NB4 (cell line): ENCODE results near the gene EFTUD2.
A peak's percentile ranks its signal among the peaks of the same experiment; 100 is the strongest.

Experiments
- DNase-seq: peaks from one replicate; pipeline ENCODE4 v3.0.0; 2010; ENCODE audit warnings: low read depth
- H3K4me3 ChIP-seq: one replicate; pipeline ENCODE4 v1.5.1; 2011; ENCODE audit warnings: mild to moderate bottlenecking, low read depth, low read length, moderate library complexity
- CTCF ChIP-seq: IDR thresholded peaks from one replicate; pipeline ENCODE4 v1.5.1; 2012; ENCODE audit warnings: low read depth, low read length
- MAX ChIP-seq: IDR thresholded peaks from 2 replicates; pipeline ENCODE4 v1.6.1; 2011; ENCODE audit warnings: low read depth, low read length
- MYC ChIP-seq: IDR thresholded peaks from 2 replicates; pipeline ENCODE4 v1.6.1; 2011; ENCODE audit warnings: low read depth, low read length
- POLR2A ChIP-seq: IDR thresholded peaks from 2 replicates; pipeline ENCODE4 v1.6.1; 2011; ENCODE audit warnings: mild to moderate bottlenecking; ENCODE audit not compliant: insufficient read length; ENCODE audit errors: extremely low read depth

EFTUD2 gene

DNA sequence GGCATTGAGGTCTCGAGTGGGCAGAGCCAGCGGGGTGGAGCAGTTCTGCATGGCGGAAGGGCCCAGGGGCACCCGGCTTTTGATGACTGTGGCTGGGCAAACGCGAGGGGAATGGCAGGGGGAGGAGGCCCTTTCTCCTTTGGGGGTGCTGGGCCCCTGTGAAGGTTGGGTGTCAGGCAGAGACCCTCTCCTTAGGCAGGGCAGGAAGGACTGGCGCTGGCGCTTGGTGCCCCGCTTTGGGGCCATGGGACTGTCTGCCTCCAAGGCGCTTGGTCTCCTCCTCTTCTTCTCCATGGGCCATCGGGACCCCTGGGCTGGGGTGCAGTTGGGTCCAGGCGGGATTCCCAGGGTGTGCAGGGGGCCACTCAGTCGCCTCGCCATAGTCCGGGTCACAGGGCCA, 28.9 kb upstream of the EFTUD2 start:
- no peak for TF ChIP-seq CTCF
- TF ChIP-seq MYC = no peak
- no peak for TF ChIP-seq MAX
- no peak for TF ChIP-seq POLR2A
- no peak for DNase-seq
- H3K4me3 ChIP-seq = no peak overlapping the region

DNA sequence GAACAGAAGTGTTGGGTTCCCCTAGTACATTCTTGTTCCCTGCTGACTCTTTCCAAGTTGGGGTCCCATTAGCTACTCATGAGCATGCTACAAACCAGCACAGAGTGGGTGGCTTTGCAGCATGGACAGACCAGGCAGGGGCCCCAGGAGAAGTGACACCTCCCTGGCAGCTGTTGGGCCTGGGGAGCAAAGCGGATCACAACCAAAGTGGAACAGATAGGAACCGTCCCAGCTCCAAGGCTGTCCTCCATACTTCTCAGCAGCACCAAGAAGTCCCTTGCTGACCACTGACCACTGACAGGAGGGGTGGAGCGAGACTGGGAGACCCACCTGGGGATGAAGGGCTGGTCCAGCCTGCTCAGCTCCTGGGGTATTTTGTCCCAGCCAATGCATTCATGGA, 28.5 kb upstream of the EFTUD2 start:
- TF ChIP-seq CTCF = no peak
- no peak for TF ChIP-seq MAX
- TF ChIP-seq MYC = no peak
- no peak for TF ChIP-seq POLR2A
- DNase-seq = no peak
- H3K4me3 ChIP-seq = no peak overlapping the region

- peak; percentile 63 for DNase-seq
- H3K4me3 ChIP-seq = no peak overlapping the region
- TF ChIP-seq CTCF (no peak), MAX (no peak), MYC (no peak), POLR2A (no peak)
Measured at GRCh38 chr17:44926821-44927525, 27.7 kb upstream of the EFTUD2 start.

- TF ChIP-seq MYC = no peak
- TF ChIP-seq CTCF = no peak
- no peak for TF ChIP-seq POLR2A
- no peak for TF ChIP-seq MAX
- H3K4me3 ChIP-seq = no peak overlapping the region
- DNase-seq = no peak
Measured at GRCh38 chr17:44925731-44926697, 26.8 kb upstream of the EFTUD2 start.

GRCh38 chr17:44924107-44924544, 24.9 kb upstream of the EFTUD2 start:
- H3K4me3 ChIP-seq = no peak overlapping the region
- no peak for DNase-seq
- TF ChIP-seq POLR2A (no peak), MYC (no peak), CTCF (no peak), MAX (no peak)
